Liver (tissue), 9 donors: Measurements from ENCODE around the gene CDK19. TPM values are rescaled to one million over a fixed set of nuclear protein-coding genes. Genes with fewer than 3 reads are reported as not detected.
A peak's percentile ranks its signal among the peaks of the same experiment; 100 is the strongest.

Experiments
- DNase-seq: peaks from one replicate; pipeline ENCODE4 v3.0.0-alpha.2; 2017; ENCODE audit warnings: low spot score
- H3K27ac ChIP-seq, 2 donors: one replicate each; pipeline ENCODE4 v1.7.0; 2013; ENCODE audit warnings: inconsistent platforms in 2 of 2, low read length in 2 of 2, control low read depth in 1 of 2, low read depth in 1 of 2, mild to moderate bottlenecking in 1 of 2
- H3K27me3 ChIP-seq, 4 donors: one replicate each; pipeline versions ENCODE4 v1.6.1 to v1.7.0; 2013; ENCODE audit warnings: low read length in 3 of 4, inconsistent platforms in 1 of 4, mild to moderate bottlenecking in 1 of 4, moderate library complexity in 1 of 4; ENCODE audit not compliant: control insufficient read depth in 4 of 4, insufficient read depth in 4 of 4
- H3K36me3 ChIP-seq, 4 donors: one replicate each; pipeline versions ENCODE4 v1.6.1 to v1.7.0; 2013; ENCODE audit warnings: low read length in 3 of 4, mild to moderate bottlenecking in 3 of 4, low read depth in 1 of 4, moderate library complexity in 1 of 4; ENCODE audit not compliant: control insufficient read depth in 4 of 4, insufficient read depth in 3 of 4
- H3K4me1 ChIP-seq, 4 donors: one replicate each; pipeline versions ENCODE4 v1.6.1 to v1.7.0; 2013; ENCODE audit warnings: low read length in 3 of 4, mild to moderate bottlenecking in 3 of 4, moderate library complexity in 1 of 4; ENCODE audit not compliant: control insufficient read depth in 4 of 4, insufficient read depth in 4 of 4
- H3K4me3 ChIP-seq, 3 donors: one replicate each; pipeline versions ENCODE4 v1.6.1 to v1.7.0; 2013; ENCODE audit warnings: low read length in 3 of 3, control low read depth in 1 of 3, low read depth in 1 of 3, mild to moderate bottlenecking in 1 of 3
- H3K9ac ChIP-seq, 2 donors: one replicate each; pipeline ENCODE4 v1.7.0; 2013; ENCODE audit warnings: low read length in 2 of 2, mild to moderate bottlenecking in 2 of 2, moderate library complexity in 2 of 2, control low read depth in 1 of 2, low read depth in 1 of 2
- H3K9me3 ChIP-seq, 4 donors: one replicate each; pipeline versions ENCODE4 v1.6.1 to v1.7.0; 2013; ENCODE audit warnings: low read length in 3 of 4; ENCODE audit not compliant: control insufficient read depth in 4 of 4
- ATF3 ChIP-seq: IDR thresholded peaks from 2 replicates; pipeline ENCODE4 v1.6.1; 2016; ENCODE audit warnings: antibody characterized with exemption
- CTCF ChIP-seq: fragments of 150-350 bp; IDR thresholded peaks from 2 replicates; pipeline ENCODE4 v1.5.1; 2017; ENCODE audit warnings: improper control_type of control experiment, low read depth, low read length; ENCODE audit not compliant: missing input control
- EGR1 ChIP-seq, 2 donors: IDR thresholded peaks; 2 replicates each; pipeline ENCODE4 v1.6.1; 2016 to 2018; ENCODE audit warnings: antibody characterized with exemption in 2 of 2, low read depth in 2 of 2
- FOXA1 ChIP-seq: IDR thresholded peaks from 2 replicates; pipeline ENCODE4 v1.6.1; 2016; ENCODE audit warnings: antibody characterized with exemption
- FOXA2 ChIP-seq: IDR thresholded peaks from 2 replicates; pipeline ENCODE4 v1.6.1; 2016; ENCODE audit warnings: antibody characterized with exemption
- GABPA ChIP-seq, 2 donors: IDR thresholded peaks in 1 of 2; conservative IDR thresholded peaks in 1 of 2; 2 replicates each; pipeline ENCODE4 v1.6.1; 2016; ENCODE audit warnings: antibody characterized with exemption in 2 of 2, mild to moderate bottlenecking in 1 of 2, moderate library complexity in 1 of 2
- HNF4A ChIP-seq, 2 donors: conservative IDR thresholded peaks; 2 replicates each; pipeline ENCODE4 v1.6.1; 2016; ENCODE audit warnings: antibody characterized with exemption in 2 of 2, mild to moderate bottlenecking in 2 of 2
- HNF4G ChIP-seq: IDR thresholded peaks from 2 replicates; pipeline ENCODE4 v1.6.1; 2016; ENCODE audit warnings: antibody characterized with exemption
- JUND ChIP-seq, 2 donors: IDR thresholded peaks; 2 replicates each; pipeline ENCODE4 v1.6.1; 2016; ENCODE audit warnings: antibody characterized with exemption in 2 of 2
- MAX ChIP-seq: IDR thresholded peaks from 2 replicates; pipeline ENCODE4 v1.6.1; 2016; ENCODE audit warnings: antibody characterized with exemption
- NR2F2 ChIP-seq: IDR thresholded peaks from 2 replicates; pipeline ENCODE4 v1.6.1; 2016; ENCODE audit warnings: antibody characterized with exemption
- RAD21 ChIP-seq, 2 donors: IDR thresholded peaks; 2 replicates each; pipeline ENCODE4 v1.6.1; 2016; ENCODE audit warnings: antibody characterized with exemption in 2 of 2, mild to moderate bottlenecking in 2 of 2
- SP1 ChIP-seq: IDR thresholded peaks from 2 replicates; pipeline ENCODE4 v1.6.1; 2018; ENCODE audit warnings: antibody characterized with exemption, mild to moderate bottlenecking
- TAF1 ChIP-seq: conservative IDR thresholded peaks from 2 replicates; pipeline ENCODE4 v1.6.1; 2016; ENCODE audit warnings: antibody characterized with exemption, mild to moderate bottlenecking
- YY1 ChIP-seq: IDR thresholded peaks from 2 replicates; pipeline ENCODE4 v1.6.1; 2016; ENCODE audit warnings: antibody characterized with exemption, mild to moderate bottlenecking
- ZBTB33 ChIP-seq: IDR thresholded peaks from 2 replicates; pipeline ENCODE4 v1.6.1; 2016; ENCODE audit warnings: antibody characterized with exemption
- WGBS: extraction: QIAGEN DNeasy Blood & Tissue Kit; methylation state at CpG from one replicate; pipeline ENCODE4 v1.1.7; 2013; 5-methylcytosine and 5-hydroxymethylcytosine counted together
- polyA plus RNA-seq, 2 donors: library from polyadenylated mRNA; stranded (reverse) in 1 of 2; unstranded in 1 of 2; fragments of 200-250 nt in 1 of 2; fragments of >200 nt in 1 of 2; fragmentation: Nextera tagmentation in 1 of 2; extraction: Ambion mirVana in 1 of 2; gene quantifications; one replicate each; pipeline versions ENCODE4 v1.2.1 to v1.2.3, GENCODE V29; 2013 to 2015
- total RNA-seq, 2 donors: library from RNA; depleted of rRNA; stranded (reverse); fragments of >200 nt; gene quantifications; one replicate each; pipeline ENCODE4 v1.2.3, GENCODE V29; 2014
- donor health status: healthy.
- donor health status: healthy.
- donor health status: healthy.
- donor health status: healthy.
- donor health status: healthy.

Gene CDK19
- total and polyA plus RNA-seq, 4 donors = 1.8 to 7.6 (median 3.9) TPM

DNA sequence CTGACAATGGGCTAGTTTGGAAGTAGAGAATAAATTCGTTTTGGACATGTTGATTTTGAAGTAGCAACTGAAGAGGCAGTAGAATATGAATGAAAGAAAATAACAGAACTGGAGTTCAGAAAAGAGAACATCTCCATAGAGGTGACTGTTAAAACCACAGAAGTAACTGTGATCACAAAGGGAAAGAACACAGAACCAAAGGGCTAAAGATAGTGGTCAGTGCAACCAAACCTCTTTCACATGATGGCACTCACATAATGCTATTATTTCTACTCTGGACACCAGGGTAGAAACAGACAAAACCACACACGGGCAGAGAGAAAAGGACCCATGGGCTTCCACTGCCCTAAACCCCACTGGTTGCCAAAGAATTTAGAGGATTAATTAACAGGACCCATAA lies 58.5 kb downstream of the CDK19 start:
- WGBS = 86% methylated on average over 2 of the region's 2 CpGs
- Histone ChIP-seq H3K27ac (no peak overlapping the region), H3K4me3 (no peak overlapping the region), H3K9ac (no peak overlapping the region), H3K27me3 (no peaks in the 10 kb centered on the region), H3K4me1 (peaks cover 6 to 20% (median 18%) of the 10 kb centered on the region in 4 donors), H3K36me3 (no peaks in the 10 kb centered on the region), H3K9me3 (no peaks in the 10 kb centered on the region)
- no peak for DNase-seq
- no peak for TF ChIP-seq ATF3
- no peak for TF ChIP-seq SP1
- no peak for TF ChIP-seq GABPA (IDR thresholded peaks at IDR 0.05 in 1 of 2, conservative IDR thresholded peaks at IDR 0.05 in 1 of 2)
- TF ChIP-seq HNF4G = no peak
- no peak for TF ChIP-seq HNF4A (conservative IDR thresholded peaks at IDR 0.05)
- TF ChIP-seq NR2F2 = no peak
- TF ChIP-seq ZBTB33 = no peak
- no peak for TF ChIP-seq CTCF
- no peak for TF ChIP-seq RAD21 (IDR thresholded peaks at IDR 0.05)
- TF ChIP-seq TAF1 = no peak
- no peak for TF ChIP-seq YY1
- TF ChIP-seq JUND (IDR thresholded peaks at IDR 0.05) = no peak
- no peak for TF ChIP-seq MAX
- TF ChIP-seq FOXA1 = no peak
- no peak for TF ChIP-seq EGR1 (IDR thresholded peaks at IDR 0.05; ENCODE audit: low read depth in 2 of 2)

GRCh38 chr6:110755411-110755834 lies 59.8 kb downstream of the CDK19 start:
- H3K27me3 ChIP-seq = no peaks in the 10 kb centered on the region
- DNase-seq = no peak
- peaks cover 6 to 20% (median 18%) of the 10 kb centered on the region in 4 donors for H3K4me1 ChIP-seq
- no peak overlapping the region for H3K4me3 ChIP-seq
- H3K9me3 ChIP-seq = no peaks in the 10 kb centered on the region
- H3K36me3 ChIP-seq = no peaks in the 10 kb centered on the region
- H3K9ac ChIP-seq = no peak overlapping the region
- WGBS = 38% methylated on average over 3 of the region's 3 CpGs
- TF ChIP-seq TAF1 (no peak), GABPA (IDR thresholded peaks at IDR 0.05 in 1 of 2, conservative IDR thresholded peaks at IDR 0.05 in 1 of 2) (no peak), JUND (IDR thresholded peaks at IDR 0.05) (no peak), EGR1 (IDR thresholded peaks at IDR 0.05; ENCODE audit: low read depth in 2 of 2) (no peak), FOXA2 (no peak), RAD21 (IDR thresholded peaks at IDR 0.05) (no peak), SP1 (no peak)
- H3K27ac ChIP-seq = peak overlapping the region in 1 of 2 donors; percentile 34
